Activated T-cell treated with anti-CD3 and anti-CD28 coated beads, Interleukin-2, amount 50 U/mL, for 4 hours (primary cell): ENCODE results near the gene UGCG. TPM values are rescaled to one million over a fixed set of nuclear protein-coding genes. Genes with fewer than 3 reads are reported as not detected.

Experiments used
- ATAC-seq, 2 donors: fragments of 200-7000 bp; cut with Tn5 transposase; one replicate each; pipeline ENCODE4 v1.10.0; 2021
- DNase-seq: peaks from one replicate; pipeline ENCODE4 v3.0.0-alpha.2; 2020
- H3K27me3 Mint-ChIP-seq: one replicate; pipeline ENCODE4 v1.8.0; 2021; ENCODE audit warnings: low read depth, mixed read lengths
- H3K36me3 Mint-ChIP-seq: one replicate; pipeline ENCODE4 v1.8.0; 2022; ENCODE audit warnings: mixed read lengths; ENCODE audit not compliant: insufficient read depth
- H3K4me1 Mint-ChIP-seq: one replicate; pipeline ENCODE4 v1.8.0; 2021; ENCODE audit warnings: low read depth, mixed read lengths
- H3K4me3 Mint-ChIP-seq: one replicate; pipeline ENCODE4 v1.8.0; 2021; ENCODE audit warnings: mild to moderate bottlenecking, moderate library complexity, mixed read lengths
- H3K9me3 Mint-ChIP-seq: one replicate; pipeline ENCODE4 v1.8.0; 2021; ENCODE audit warnings: mixed read lengths
- total RNA-seq, 3 donors: library from RNA; stranded (reverse); gene quantifications; one replicate each; pipeline ENCODE4 v1.2.1, GENCODE V29; 2021

Gene UGCG
- 10 to 100 TPM; 34.1 to 43.3 (median 40.9) TPM for total RNA-seq

GRCh38 chr9:111895996-111896941, at the start of gene UGCG:
Gene UGCG, plus strand, starts transcription at chr9:111896814. Its CDS starts 402 bp downstream, at chr9:111897216.
- Mint-ChIP-seq H3K36me3 (no peaks in the 10 kb centered on the region), H3K4me1 (peaks cover 24% of the 10 kb centered on the region), H3K27me3 (no peaks in the 10 kb centered on the region), H3K4me3 (peak within 1 kb of the TSS; percentile 93), H3K9me3 (no peaks in the 10 kb centered on the region)
- ATAC-seq (peak; percentile 91), DNase-seq (peak; percentile 83)

GRCh38 chr9:111851553-111851952, 45.1 kb upstream of the UGCG start:
- ATAC-seq (no peak), DNase-seq (no peak)
- Mint-ChIP-seq H3K27me3 (no peaks in the 10 kb centered on the region), H3K9me3 (no peaks in the 10 kb centered on the region), H3K4me3 (no peak overlapping the region), H3K36me3 (no peaks in the 10 kb centered on the region), H3K4me1 (no peaks in the 10 kb centered on the region)

- H3K36me3 Mint-ChIP-seq, result no peaks in the 10 kb centered on the region
- DNase-seq, result no peak
- no peak for ATAC-seq
- H3K4me1 Mint-ChIP-seq, result no peaks in the 10 kb centered on the region
- no peak overlapping the region for H3K4me3 Mint-ChIP-seq
- H3K9me3 Mint-ChIP-seq, result no peaks in the 10 kb centered on the region
- H3K27me3 Mint-ChIP-seq, result no peaks in the 10 kb centered on the region
Measured at GRCh38 chr9:111852291-111852690, 44.3 kb upstream of the UGCG start.

- no peak for DNase-seq
- no peaks in the 10 kb centered on the region for H3K4me1 Mint-ChIP-seq
Measured at GRCh38 chr9:111853450-111853827, 43.2 kb upstream of the UGCG start.

GRCh38 chr9:111854799-111855198, 41.8 kb upstream of the UGCG start:
- no peaks in the 10 kb centered on the region for H3K9me3 Mint-ChIP-seq
- DNase-seq (no peak), ATAC-seq (no peak)
- no peaks in the 10 kb centered on the region for H3K27me3 Mint-ChIP-seq
- no peak overlapping the region for H3K4me3 Mint-ChIP-seq
- no peaks in the 10 kb centered on the region for H3K4me1 Mint-ChIP-seq
- H3K36me3 Mint-ChIP-seq, result no peaks in the 10 kb centered on the region

More at GRCh38 chr9:111853450-111853827, 43.2 kb upstream of the UGCG start:
- no peak overlapping the region for H3K4me3 Mint-ChIP-seq
- H3K9me3 Mint-ChIP-seq, result no peaks in the 10 kb centered on the region
- H3K36me3 Mint-ChIP-seq, result no peaks in the 10 kb centered on the region
- ATAC-seq, result no peak
- H3K27me3 Mint-ChIP-seq, result no peaks in the 10 kb centered on the region

GRCh38 chr9:111857555-111858211, 38.9 kb upstream of the UGCG start:
- peaks cover under 1% of the 10 kb centered on the region for H3K9me3 Mint-ChIP-seq
- H3K36me3 Mint-ChIP-seq, result no peaks in the 10 kb centered on the region
- H3K4me3 Mint-ChIP-seq, result no peak overlapping the region
- no peak for DNase-seq
- no peaks in the 10 kb centered on the region for H3K4me1 Mint-ChIP-seq
- no peaks in the 10 kb centered on the region for H3K27me3 Mint-ChIP-seq
- ATAC-seq, result no peak

- no peaks in the 10 kb centered on the region for H3K27me3 Mint-ChIP-seq
- H3K9me3 Mint-ChIP-seq, result peaks cover 7% of the 10 kb centered on the region
- DNase-seq (no peak), ATAC-seq (no peak)
- no peak overlapping the region for H3K4me3 Mint-ChIP-seq
- H3K36me3 Mint-ChIP-seq, result peaks cover 1% of the 10 kb centered on the region
- no peaks in the 10 kb centered on the region for H3K4me1 Mint-ChIP-seq
Measured at GRCh38 chr9:111860443-111860842, 36.2 kb upstream of the UGCG start.

- DNase-seq (no peak), ATAC-seq (no peak)
- no peaks in the 10 kb centered on the region for H3K27me3 Mint-ChIP-seq
- H3K4me1 Mint-ChIP-seq, result peaks cover 4% of the 10 kb centered on the region
- no peak overlapping the region for H3K4me3 Mint-ChIP-seq
- peaks cover 1% of the 10 kb centered on the region for H3K36me3 Mint-ChIP-seq
- H3K9me3 Mint-ChIP-seq, result peaks cover 7% of the 10 kb centered on the region
Measured at GRCh38 chr9:111863636-111864035, 33.0 kb upstream of the UGCG start.

- Mint-ChIP-seq H3K4me1 (peaks cover 11% of the 10 kb centered on the region), H3K27me3 (no peaks in the 10 kb centered on the region), H3K4me3 (no peak overlapping the region), H3K36me3 (peaks cover 1% of the 10 kb centered on the region), H3K9me3 (peaks cover 7% of the 10 kb centered on the region)
- DNase-seq, result no peak
- peak in 1 of 2 donors; percentile 69 for ATAC-seq
Measured at GRCh38 chr9:111866976-111867375, 29.6 kb upstream of the UGCG start.

- ATAC-seq, result no peak
- no peaks in the 10 kb centered on the region for H3K27me3 Mint-ChIP-seq
- no peaks in the 10 kb centered on the region for H3K36me3 Mint-ChIP-seq
- no peaks in the 10 kb centered on the region for H3K9me3 Mint-ChIP-seq
- H3K4me3 Mint-ChIP-seq, result no peak overlapping the region
- no peak for DNase-seq
- peaks cover 11% of the 10 kb centered on the region for H3K4me1 Mint-ChIP-seq
Measured at GRCh38 chr9:111868475-111868874, 28.1 kb upstream of the UGCG start.

GRCh38 chr9:111870774-111871498, 25.7 kb upstream of the UGCG start:
- Mint-ChIP-seq H3K4me1 (peaks cover 11% of the 10 kb centered on the region), H3K4me3 (no peak overlapping the region)

GRCh38 chr9:111871499-111871855, 25.1 kb upstream of the UGCG start:
- no peak for DNase-seq
- Mint-ChIP-seq H3K4me1 (peaks cover 11% of the 10 kb centered on the region), H3K27me3 (no peaks in the 10 kb centered on the region), H3K9me3 (no peaks in the 10 kb centered on the region), H3K36me3 (no peaks in the 10 kb centered on the region), H3K4me3 (no peak overlapping the region)
- no peak for ATAC-seq

More at GRCh38 chr9:111870774-111871498, 25.7 kb upstream of the UGCG start:
- no peaks in the 10 kb centered on the region for H3K9me3 Mint-ChIP-seq
- H3K36me3 Mint-ChIP-seq, result no peaks in the 10 kb centered on the region
- peak; percentile 72 to 80 for ATAC-seq
- no peaks in the 10 kb centered on the region for H3K27me3 Mint-ChIP-seq
- no peak for DNase-seq

GRCh38 chr9:111872886-111873285, 23.7 kb upstream of the UGCG start:
- Mint-ChIP-seq H3K36me3 (no peaks in the 10 kb centered on the region), H3K9me3 (no peaks in the 10 kb centered on the region), H3K4me1 (peaks cover 7% of the 10 kb centered on the region), H3K4me3 (no peak overlapping the region), H3K27me3 (no peaks in the 10 kb centered on the region)
- no peak for ATAC-seq
- no peak for DNase-seq

- ATAC-seq, result no peak
- H3K4me1 Mint-ChIP-seq, result peaks cover 7% of the 10 kb centered on the region
- no peaks in the 10 kb centered on the region for H3K36me3 Mint-ChIP-seq
- no peaks in the 10 kb centered on the region for H3K9me3 Mint-ChIP-seq
- no peak overlapping the region for H3K4me3 Mint-ChIP-seq
- no peaks in the 10 kb centered on the region for H3K27me3 Mint-ChIP-seq
- DNase-seq, result no peak
Measured at GRCh38 chr9:111873901-111874300, 22.7 kb upstream of the UGCG start.
